ENCODE measurements around the gene B3GALT5. TPM values are rescaled to one million over a fixed set of nuclear protein-coding genes. Genes with fewer than 3 reads are reported as not detected.

The B3GALT5 gene
- total RNA-seq, 1 experiment from 2014 or later = 0.18 TPM

DNA sequence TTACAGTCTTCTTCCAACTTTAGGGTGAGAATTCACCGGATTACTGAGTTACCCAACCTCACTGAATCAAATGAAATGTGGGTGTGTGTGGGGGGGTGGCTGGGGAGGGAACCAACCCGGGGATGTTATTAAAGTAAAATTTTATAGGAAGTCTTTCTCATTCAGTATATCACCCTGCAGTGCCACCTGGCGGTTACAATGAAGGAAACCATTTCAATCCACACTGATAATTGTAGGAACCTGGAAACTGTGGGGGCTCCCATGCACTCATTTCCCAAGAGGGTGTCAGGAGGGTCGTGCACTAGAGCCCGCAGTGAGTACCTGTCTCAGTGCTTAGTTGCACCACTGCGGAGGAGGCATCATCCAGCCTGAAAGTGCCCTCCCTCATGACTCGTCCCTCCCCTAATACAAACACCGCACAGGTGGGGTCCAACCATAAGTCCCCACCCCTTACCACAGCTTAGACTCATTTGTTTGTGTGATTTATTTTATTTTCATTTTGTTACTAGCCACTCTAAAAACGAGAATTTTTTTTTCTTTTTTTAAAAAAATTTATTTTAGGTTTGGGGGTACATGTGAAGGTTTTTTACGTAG is 103.2 kb downstream of the B3GALT5 start:
- DNase-seq = peak; percentile 47 to 51

DNA sequence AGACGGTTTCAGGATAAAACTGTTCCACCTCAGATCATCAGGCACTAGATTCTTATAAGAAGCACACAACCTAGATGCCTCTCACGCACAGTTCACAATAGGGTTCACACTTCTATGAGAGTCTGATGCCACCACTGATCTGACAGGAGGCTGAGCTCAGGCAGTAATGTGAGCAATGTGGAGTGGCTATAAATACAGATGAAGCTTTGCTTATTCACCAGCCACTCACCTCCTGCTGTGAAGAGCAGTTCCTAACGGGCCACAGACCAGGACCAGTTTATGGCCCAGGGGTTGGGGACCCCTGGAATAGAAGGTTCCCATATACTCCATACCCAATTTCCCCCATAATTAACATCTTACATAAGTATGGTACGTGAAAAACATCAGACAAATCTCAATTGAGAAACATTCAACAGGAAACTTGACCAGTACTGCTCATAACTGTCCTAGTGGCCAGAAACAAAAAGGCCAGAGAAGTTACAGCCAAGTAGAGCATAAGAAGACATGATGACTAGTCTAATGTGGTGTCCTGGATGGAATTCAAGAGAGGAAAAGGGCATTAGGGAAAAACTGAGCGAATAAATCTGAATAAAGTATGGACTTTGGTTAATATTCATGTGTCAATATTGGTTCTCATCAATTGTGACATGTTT is 107.5 kb downstream of the B3GALT5 start:
- Histone ChIP-seq H3K27me3 (replicated peaks; ENCODE audit: control insufficient read depth, insufficient read depth, low read length) (no peaks in the 10 kb centered on the region), H3K36me3 (ENCODE audit: control insufficient read depth, insufficient read depth, low read length) (no peaks in the 10 kb centered on the region), H3K9me3 (no peaks in the 10 kb centered on the region), H3K4me3 (ENCODE audit: low read depth, low read length) (no peak overlapping the region), H3K4me1 (no peaks in the 10 kb centered on the region)
- Mint-ChIP-seq H3K27me3 (ENCODE audit: insufficient read depth, unreplicated experiment) (peaks cover 6% of the 10 kb centered on the region), H3K9me3 (ENCODE audit: unreplicated experiment) (no peaks in the 10 kb centered on the region), H3K4me1 (ENCODE audit: low read depth, unreplicated experiment) (no peaks in the 10 kb centered on the region), H3K4me3 (ENCODE audit: unreplicated experiment) (no peak overlapping the region), H3K36me3 (ENCODE audit: insufficient read depth, unreplicated experiment) (no peaks in the 10 kb centered on the region), H3K27ac (ENCODE audit: unreplicated experiment) (no peak overlapping the region)
- POLR2A ChIA-PET = no interaction called here
- CTCF ChIA-PET = interaction anchor here (0.6 kb wide), 1 partner anchor 273 kb away, joined by 6 read pairs; no protein-coding TSS in a partner anchor
- no TSS peak for BruUV-seq (replicated peaks)
- no peak for DNase-seq
- TF ChIP-seq, protein P1, sequence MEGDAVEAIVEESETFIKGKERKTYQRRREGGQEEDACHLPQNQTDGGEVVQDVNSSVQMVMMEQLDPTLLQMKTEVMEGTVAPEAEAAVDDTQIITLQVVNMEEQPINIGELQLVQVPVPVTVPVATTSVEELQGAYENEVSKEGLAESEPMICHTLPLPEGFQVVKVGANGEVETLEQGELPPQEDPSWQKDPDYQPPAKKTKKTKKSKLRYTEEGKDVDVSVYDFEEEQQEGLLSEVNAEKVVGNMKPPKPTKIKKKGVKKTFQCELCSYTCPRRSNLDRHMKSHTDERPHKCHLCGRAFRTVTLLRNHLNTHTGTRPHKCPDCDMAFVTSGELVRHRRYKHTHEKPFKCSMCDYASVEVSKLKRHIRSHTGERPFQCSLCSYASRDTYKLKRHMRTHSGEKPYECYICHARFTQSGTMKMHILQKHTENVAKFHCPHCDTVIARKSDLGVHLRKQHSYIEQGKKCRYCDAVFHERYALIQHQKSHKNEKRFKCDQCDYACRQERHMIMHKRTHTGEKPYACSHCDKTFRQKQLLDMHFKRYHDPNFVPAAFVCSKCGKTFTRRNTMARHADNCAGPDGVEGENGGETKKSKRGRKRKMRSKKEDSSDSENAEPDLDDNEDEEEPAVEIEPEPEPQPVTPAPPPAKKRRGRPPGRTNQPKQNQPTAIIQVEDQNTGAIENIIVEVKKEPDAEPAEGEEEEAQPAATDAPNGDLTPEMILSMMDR (IDR thresholded peaks at IDR 0.05; ENCODE audit: insufficient read depth in 1 of 2, low read depth in 1 of 2, low read length in 1 of 2, severe bottlenecking in 1 of 2, unreplicated experiment in 1 of 2) = peak in 1 of 2 experiments; percentile 11
- intact Hi-C loops (cut with micrococcal nuclease; ENCODE audit: unreplicated experiment) = no loop called here

More for the DNA sequence above, 103.2 kb downstream of the B3GALT5 start:
- TF ChIP-seq, protein P1 (IDR thresholded peaks at IDR 0.05; ENCODE audit: insufficient read depth in 1 of 2, low read depth in 1 of 2, low read length in 1 of 2, severe bottlenecking in 1 of 2, unreplicated experiment in 1 of 2) = peak; percentile 52 to 77
- POLR2A ChIA-PET = no interaction called here
- H3K27me3 ChIP-seq (replicated peaks; ENCODE audit: control insufficient read depth, insufficient read depth, low read length) = no peaks in the 10 kb centered on the region
- Mint-ChIP-seq H3K4me3 (ENCODE audit: unreplicated experiment) (no peak overlapping the region), H3K9me3 (ENCODE audit: unreplicated experiment) (no peaks in the 10 kb centered on the region), H3K27ac (ENCODE audit: unreplicated experiment) (no peak overlapping the region), H3K36me3 (ENCODE audit: insufficient read depth, unreplicated experiment) (no peaks in the 10 kb centered on the region), H3K27me3 (ENCODE audit: insufficient read depth, unreplicated experiment) (peaks cover 6% of the 10 kb centered on the region), H3K4me1 (ENCODE audit: low read depth, unreplicated experiment) (peaks cover 6% of the 10 kb centered on the region)
- H3K4me1 ChIP-seq = no peaks in the 10 kb centered on the region
- BruUV-seq (replicated peaks) = no TSS peak
- CTCF ChIA-PET = interaction anchor here (1.5 kb wide), 1 partner anchor 198 kb away, joined by 5 read pairs; no protein-coding TSS in a partner anchor
- no peaks in the 10 kb centered on the region for H3K9me3 ChIP-seq
- no peak overlapping the region for H3K4me3 ChIP-seq (ENCODE audit: low read depth, low read length)
- H3K36me3 ChIP-seq (ENCODE audit: control insufficient read depth, insufficient read depth, low read length) = no peaks in the 10 kb centered on the region
- intact Hi-C loops (cut with micrococcal nuclease; ENCODE audit: unreplicated experiment) = loop anchor here (1.0 kb wide), 1 partner anchor 198 kb away; no protein-coding TSS in a partner anchor

DNA sequence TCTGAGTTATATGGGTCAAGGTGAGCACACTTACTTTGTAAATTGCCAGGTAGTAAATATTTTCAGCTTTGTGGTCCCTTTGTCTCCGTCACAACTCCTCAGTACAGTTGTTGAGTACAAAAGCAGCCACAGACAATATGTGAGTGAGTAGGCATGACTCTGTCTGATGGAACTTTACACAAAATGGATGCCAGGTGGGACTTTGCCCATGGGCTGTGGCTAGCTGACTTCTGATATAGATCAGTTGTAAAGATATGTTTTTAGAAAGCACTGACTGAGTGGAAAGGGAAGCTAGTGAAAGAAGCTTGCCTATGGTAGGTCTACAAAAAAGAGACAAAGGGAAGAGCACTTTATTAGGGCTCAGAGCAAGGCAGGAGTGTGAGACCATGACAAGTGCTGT is 109.1 kb downstream of the B3GALT5 start:
- Histone ChIP-seq H3K36me3 (ENCODE audit: control insufficient read depth, insufficient read depth, low read length) (no peaks in the 10 kb centered on the region), H3K9me3 (no peaks in the 10 kb centered on the region), H3K4me1 (no peaks in the 10 kb centered on the region), H3K4me3 (ENCODE audit: low read depth, low read length) (no peak overlapping the region), H3K27me3 (replicated peaks; ENCODE audit: control insufficient read depth, insufficient read depth, low read length) (no peaks in the 10 kb centered on the region)
- Mint-ChIP-seq H3K4me1 (ENCODE audit: low read depth, unreplicated experiment) (no peaks in the 10 kb centered on the region), H3K4me3 (ENCODE audit: unreplicated experiment) (no peak overlapping the region), H3K27me3 (ENCODE audit: insufficient read depth, unreplicated experiment) (peaks cover 3% of the 10 kb centered on the region), H3K9me3 (ENCODE audit: unreplicated experiment) (no peaks in the 10 kb centered on the region), H3K27ac (ENCODE audit: unreplicated experiment) (no peak overlapping the region), H3K36me3 (ENCODE audit: insufficient read depth, unreplicated experiment) (no peaks in the 10 kb centered on the region)
- intact Hi-C loops (cut with micrococcal nuclease; ENCODE audit: unreplicated experiment) = no loop called here
- BruUV-seq (replicated peaks) = no TSS peak
- no peak for DNase-seq
- POLR2A ChIA-PET = interaction anchor here (0.6 kb wide), 1 partner anchor 204 kb away, joined by 6 read pairs; no protein-coding TSS in a partner anchor
- TF ChIP-seq, protein P1 (IDR thresholded peaks at IDR 0.05; ENCODE audit: insufficient read depth in 1 of 2, low read depth in 1 of 2, low read length in 1 of 2, severe bottlenecking in 1 of 2, unreplicated experiment in 1 of 2) = no peak
- CTCF ChIA-PET = no interaction called here

Other genes starting within 250 kb of the B3GALT5 start
- 0.44 and 0.61 TPM in 2 replicates for gene LCA5L, start 167.2 kb upstream of the B3GALT5 start, total RNA-seq (2022)
- 0.72 and 0.82 TPM in 2 replicates for gene SH3BGR, start 161.0 kb upstream of the B3GALT5 start, total RNA-seq (2022)
- gene IGSF5, start 132.2 kb downstream of the B3GALT5 start, total RNA-seq (2022) = 0.18 and 0.30 TPM in 2 replicates